Right cardiac atrium (tissue), 5 donors: Measurements from ENCODE around the gene AKR1A1. TPM values are rescaled to one million over a fixed set of nuclear protein-coding genes. Genes with fewer than 3 reads are reported as not detected.
"Not testable (repeated sequence)": the region's sequence is repeated elsewhere in the genome, so short reads cannot be mapped to it uniquely, and the experiment has no call there.

Experiments
- ATAC-seq, 2 donors: fragments of 200-7000 bp; cut with Tn5 transposase; one replicate each; pipeline versions ENCODE4 v1.8.0 to v1.9.1; 2020; ENCODE audit warnings: moderate library complexity in 2 of 2, mild to moderate bottlenecking in 1 of 2
- DNase-seq, 3 donors: peaks; one replicate each; pipeline ENCODE4 v3.0.0-alpha.2; 2020
- H3K27ac ChIP-seq: one replicate; pipeline ENCODE4 v1.5.1; 2013; ENCODE audit warnings: mild to moderate bottlenecking, low read length, control low read depth, moderate library complexity
- H3K27me3 ChIP-seq: one replicate; pipeline ENCODE4 v1.6.1; 2013; ENCODE audit not compliant: control insufficient read depth, insufficient read depth
- H3K4me1 ChIP-seq: one replicate; pipeline ENCODE4 v1.6.1; 2013; ENCODE audit warnings: low read length; ENCODE audit not compliant: control insufficient read depth, insufficient read depth
- H3K4me3 ChIP-seq: one replicate; pipeline ENCODE4 v1.5.1; 2013; ENCODE audit warnings: low read length, control low read depth
- H3K9me3 ChIP-seq: one replicate; pipeline ENCODE4 v1.6.1; 2013; ENCODE audit warnings: low read length; ENCODE audit not compliant: control insufficient read depth
- WGBS: extraction: QIAGEN DNeasy Blood & Tissue Kit; methylation state at CpG from one replicate; pipeline ENCODE4 v1.1.7; 2013; 5-methylcytosine and 5-hydroxymethylcytosine counted together
- intact Hi-C, 4 donors: fragments of 100-400 bp; cut with DNase I; formaldehyde crosslinking; loops; one replicate each; pipeline versions ENCODE4 v1.11.0 to v1.14.0; 2022 to 2023
- polyA plus RNA-seq: library from polyadenylated mRNA; stranded (reverse); fragments of 200-250 nt; gene quantifications from one replicate; pipeline ENCODE4 v1.2.3, GENCODE V29; 2013
- total RNA-seq, 4 donors: library from RNA; stranded (reverse); fragmentation: NEBNext Ultra II Directional; extraction: Animal tissue kit (Norgen Biotek cat#: 25700); gene quantifications; one replicate each; pipeline ENCODE4 v1.2.1, GENCODE V29; 2021
- donor health status: healthy with polysubstance abuse.
- donor health status: DM: no; HTN: yes; CAD: no.
- donor health status: DM: no; HTN: no; CAD: no.
- donor health status: DM: no; HTN: yes; CAD: no; lungs with severe emphysema.
- donor health status: DM: yes; HTN: yes; CAD: no.

The AKR1A1 gene
- total and polyA plus RNA-seq, 5 donors, result 67.3 to 106 (median 88.1) TPM

- intact Hi-C loops, result loop anchor here in 1 of 4 donors (5.0 kb wide), 1 partner anchor 48 kb away; no protein-coding TSS in a partner anchor
- WGBS, result 87% methylated on average over 4 of the region's 4 CpGs
- Histone ChIP-seq H3K27me3 (no peaks in the 10 kb centered on the region), H3K4me3 (no peak overlapping the region), H3K27ac (no peak overlapping the region), H3K4me1 (no peaks in the 10 kb centered on the region), H3K9me3 (no peaks in the 10 kb centered on the region)
- DNase-seq (no peak), ATAC-seq (no peak)
Measured at GRCh38 chr1:45594412-45594811, 43.8 kb downstream of the AKR1A1 start.

- intact Hi-C loops, result not testable (repeated sequence)
Measured at GRCh38 chr1:45596765-45597164, 46.1 kb downstream of the AKR1A1 start.

GRCh38 chr1:45604239-45604638 is 53.6 kb downstream of the AKR1A1 start:
- no peak for DNase-seq
- Histone ChIP-seq H3K9me3 (no peaks in the 10 kb centered on the region), H3K4me3 (no peak overlapping the region), H3K4me1 (no peaks in the 10 kb centered on the region), H3K27ac (no peak overlapping the region), H3K27me3 (no peaks in the 10 kb centered on the region)
- ATAC-seq, result no peak
- intact Hi-C loops, result no loop called here
- 94% methylated on average over 2 of the region's 2 CpGs for WGBS

More at GRCh38 chr1:45596765-45597164, 46.1 kb downstream of the AKR1A1 start:
- not testable (repeated sequence) for H3K4me1 ChIP-seq, H3K4me3 ChIP-seq, H3K27me3 ChIP-seq, ATAC-seq, H3K27ac ChIP-seq, H3K9me3 ChIP-seq, DNase-seq
- WGBS, result 97% methylated on average over 8 of the region's 8 CpGs

- H3K9me3 ChIP-seq, result no peaks in the 10 kb centered on the region
- H3K4me1 ChIP-seq, result no peaks in the 10 kb centered on the region
- no peak for ATAC-seq
- intact Hi-C loops, result no loop called here
- H3K27ac ChIP-seq, result no peak overlapping the region
- no peak for DNase-seq
- no peaks in the 10 kb centered on the region for H3K27me3 ChIP-seq
- WGBS, result 64% methylated on average over 6 of the region's 6 CpGs
- H3K4me3 ChIP-seq, result no peak overlapping the region
Measured at GRCh38 chr1:45607404-45608074, 56.9 kb downstream of the AKR1A1 start.

- ATAC-seq (no peak), DNase-seq (no peak)
- Histone ChIP-seq H3K27me3 (no peaks in the 10 kb centered on the region), H3K9me3 (no peaks in the 10 kb centered on the region), H3K4me1 (no peaks in the 10 kb centered on the region), H3K4me3 (no peak overlapping the region), H3K27ac (no peak overlapping the region)
- intact Hi-C loops, result no loop called here
- WGBS, result 76% methylated on average over 5 of the region's 5 CpGs
Measured at GRCh38 chr1:45608175-45609156, 57.8 kb downstream of the AKR1A1 start.

GRCh38 chr1:45610589-45611226 is 60.1 kb downstream of the AKR1A1 start:
- no peak for ATAC-seq
- no peak overlapping the region for H3K27ac ChIP-seq
- H3K4me3 ChIP-seq, result no peak overlapping the region
- no peaks in the 10 kb centered on the region for H3K9me3 ChIP-seq
- DNase-seq, result no peak
- H3K27me3 ChIP-seq, result no peaks in the 10 kb centered on the region
- intact Hi-C loops, result no loop called here
- WGBS, result 96% methylated on average over 10 of the region's 10 CpGs
- H3K4me1 ChIP-seq, result no peaks in the 10 kb centered on the region

- DNase-seq, result no peak
- H3K4me3 ChIP-seq, result no peak overlapping the region
- ATAC-seq, result no peak
- no peaks in the 10 kb centered on the region for H3K4me1 ChIP-seq
- no peak overlapping the region for H3K27ac ChIP-seq
- H3K9me3 ChIP-seq, result no peaks in the 10 kb centered on the region
- no peaks in the 10 kb centered on the region for H3K27me3 ChIP-seq
- intact Hi-C loops, result no loop called here
- WGBS, result 83% methylated on average over 8 of the region's 8 CpGs
Measured at GRCh38 chr1:45612941-45613579, 62.4 kb downstream of the AKR1A1 start.

- H3K4me1 ChIP-seq, result no peaks in the 10 kb centered on the region
- intact Hi-C loops, result no loop called here
- no peaks in the 10 kb centered on the region for H3K27me3 ChIP-seq
- no peak overlapping the region for H3K27ac ChIP-seq
- H3K4me3 ChIP-seq, result no peak overlapping the region
- DNase-seq (no peak), ATAC-seq (no peak)
- 91% methylated on average over 1 of the region's 1 CpG for WGBS
- no peaks in the 10 kb centered on the region for H3K9me3 ChIP-seq
Measured at GRCh38 chr1:45615885-45616284, 65.3 kb downstream of the AKR1A1 start.

- Histone ChIP-seq H3K27me3 (no peaks in the 10 kb centered on the region), H3K4me1 (peaks cover 3% of the 10 kb centered on the region), H3K4me3 (no peak overlapping the region), H3K9me3 (no peaks in the 10 kb centered on the region), H3K27ac (no peak overlapping the region)
- WGBS, result 62% methylated on average over 4 of the region's 4 CpGs
- no peak for DNase-seq
- ATAC-seq, result no peak
- intact Hi-C loops, result no loop called here
Measured at GRCh38 chr1:45617618-45618017, 67.0 kb downstream of the AKR1A1 start.

- peak overlapping the region; percentile 47 for H3K27ac ChIP-seq
- DNase-seq (no peak), ATAC-seq (peak in 1 of 2 donors; percentile 17)
- H3K9me3 ChIP-seq, result no peaks in the 10 kb centered on the region
- 62% methylated on average over 8 of the region's 8 CpGs for WGBS
- H3K4me3 ChIP-seq, result no peak overlapping the region
- no peaks in the 10 kb centered on the region for H3K27me3 ChIP-seq
- H3K4me1 ChIP-seq, result peaks cover 8% of the 10 kb centered on the region
- intact Hi-C loops, result no loop called here
Measured at GRCh38 chr1:45619149-45619921, 68.7 kb downstream of the AKR1A1 start.
